GM20000 (cell line): ENCODE data around the gene RPL23.

ENCODE experiments used
- DNase-seq: peaks from one replicate; pipeline ENCODE4 v3.0.0; 2012; ENCODE audit warnings: low spot score
- CTCF ChIP-seq: IDR thresholded peaks from 2 replicates; pipeline ENCODE4 v1.5.1; 2012; ENCODE audit warnings: mild to moderate bottlenecking, control low read depth; ENCODE audit errors: extremely low read depth, missing control alignments

Gene RPL23

GRCh38 chr17:38853292-38854219, at the start of gene RPL23:
Gene RPL23, minus strand, starts transcription at chr17:38853721. Its CDS starts 11 bp downstream, at chr17:38853710.
- TF ChIP-seq CTCF, result no peak
- DNase-seq, result peak; percentile 91

DNA sequence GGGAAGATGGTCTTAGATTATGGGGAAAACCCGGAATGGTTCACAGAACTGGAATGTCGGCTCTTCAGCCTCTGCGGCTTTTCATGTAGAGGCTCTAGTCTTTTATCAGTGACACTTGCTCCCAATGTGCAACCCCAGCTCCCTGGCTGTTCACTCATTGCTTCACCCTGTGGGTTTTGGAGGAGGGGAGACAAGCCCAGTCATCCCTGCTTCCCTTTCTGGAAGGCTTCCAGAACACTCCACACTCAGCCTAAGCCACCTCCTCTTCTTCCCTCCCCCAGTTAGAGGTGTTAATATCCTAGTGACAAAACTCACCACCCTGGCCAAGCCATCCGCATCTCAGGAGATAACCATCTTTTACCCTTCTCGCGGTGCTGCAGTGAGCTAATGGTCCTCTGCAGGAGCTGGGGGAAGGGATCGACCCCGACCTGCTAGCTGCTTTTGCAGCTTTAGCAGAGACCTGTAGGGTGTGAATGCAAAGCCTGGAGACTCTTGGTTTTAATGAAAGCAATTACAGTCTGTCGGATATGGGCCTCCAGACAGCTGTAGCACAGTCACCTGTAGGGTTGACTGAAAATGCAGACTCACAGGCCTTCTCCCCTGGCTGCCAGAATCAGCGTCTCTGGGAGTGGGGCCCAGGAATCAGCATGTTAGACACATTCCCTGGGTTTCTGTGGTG, 47.6 kb upstream of the RPL23 start:
- no peak for DNase-seq
- no peak for TF ChIP-seq CTCF

GRCh38 chr17:38899421-38899820, 45.9 kb upstream of the RPL23 start:
- no peak for DNase-seq
- TF ChIP-seq CTCF, result no peak

DNA sequence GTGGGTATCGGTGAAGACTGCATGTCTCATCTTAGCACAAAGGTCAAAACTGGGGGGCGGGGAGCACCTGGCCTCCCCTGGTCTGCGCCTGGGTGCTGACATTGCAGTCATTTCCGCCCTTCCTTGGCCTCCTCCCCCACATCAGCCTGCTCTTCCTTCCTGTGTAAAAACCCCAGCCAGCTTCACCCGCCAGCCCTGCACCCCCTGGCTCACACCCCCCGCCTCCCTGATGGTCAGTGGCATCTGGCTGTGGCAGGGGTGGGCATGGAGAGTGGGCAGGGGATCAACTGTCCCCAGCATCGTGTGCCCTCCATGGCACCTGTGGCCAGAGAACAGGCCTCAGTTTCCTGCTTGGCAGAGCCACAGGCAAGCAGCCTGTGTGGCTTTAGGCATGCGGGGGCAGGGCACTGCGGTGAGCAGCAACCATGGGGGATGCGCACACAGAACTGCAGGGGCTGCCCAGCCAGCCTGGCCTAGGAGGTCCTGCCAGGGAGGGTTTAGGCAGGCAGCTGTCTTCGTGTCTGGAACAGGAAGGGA, 45.4 kb upstream of the RPL23 start:
- TF ChIP-seq CTCF, result no peak
- peak; percentile 90 for DNase-seq

GRCh38 chr17:38898291-38898679, 44.8 kb upstream of the RPL23 start:
- DNase-seq, result no peak
- no peak for TF ChIP-seq CTCF

- DNase-seq, result no peak
- no peak for TF ChIP-seq CTCF
Measured at GRCh38 chr17:38897671-38898290, 44.3 kb upstream of the RPL23 start.
